HepG2 (cell line): ENCODE data around the gene MED25. TPM values are rescaled to one million over a fixed set of nuclear protein-coding genes. Genes with fewer than 3 reads are reported as not detected.

Experiments
- CBX5 ChIP-seq: sonication (generic); formaldehyde crosslinking; IDR thresholded peaks from 2 replicates; pipeline ENCODE4 v1.4.0; 2020; ENCODE audit warnings: missing genetic modification reagents, borderline replicate concordance
- GABPB1 ChIP-seq: IDR thresholded peaks from 2 replicates; pipeline ENCODE4 v1.6.1; 2016; ENCODE audit warnings: mild to moderate bottlenecking, missing genetic modification reagents, moderate library complexity, missing compliant biosample characterization
- GZF1 ChIP-seq: sonication (generic); formaldehyde crosslinking; IDR thresholded peaks from 2 replicates; pipeline ENCODE4 v1.5.1; 2020; ENCODE audit warnings: mild to moderate bottlenecking, missing genetic modification reagents
- HHEX ChIP-seq: IDR thresholded peaks from 2 replicates; pipeline ENCODE4 v1.6.1; 2016; ENCODE audit warnings: control low read depth
- IKZF4 ChIP-seq: sonication (generic); formaldehyde crosslinking; IDR thresholded peaks from 2 replicates; pipeline ENCODE4 v1.5.1; 2020; ENCODE audit warnings: borderline replicate concordance, mild to moderate bottlenecking, low read depth, missing genetic modification reagents; ENCODE audit errors: not compliant biosample characterization
- SMAD3 ChIP-seq: sonication (generic); formaldehyde crosslinking; IDR thresholded peaks from 2 replicates; pipeline ENCODE4 v1.4.0; 2020; ENCODE audit warnings: missing genetic modification reagents
- ZFP82 ChIP-seq: sonication (generic); formaldehyde crosslinking; IDR thresholded peaks from 2 replicates; pipeline ENCODE4 v1.5.1; 2020; ENCODE audit warnings: mild to moderate bottlenecking, missing genetic modification reagents, borderline replicate concordance
- ZNF143 ChIP-seq: sonication (generic); formaldehyde crosslinking; IDR thresholded peaks from 2 replicates; pipeline ENCODE4 v1.4.0; 2020; ENCODE audit warnings: missing genetic modification reagents
- ZNF207 ChIP-seq: fragments of 450-650 bp; IDR thresholded peaks from 2 replicates; pipeline ENCODE4 v1.6.1; 2016; ENCODE audit warnings: antibody characterized with exemption, borderline replicate concordance
- ZNF33A ChIP-seq: sonication (generic); formaldehyde crosslinking; IDR thresholded peaks from 2 replicates; pipeline ENCODE4 v1.5.1; 2020; ENCODE audit warnings: missing genetic modification reagents, mild to moderate bottlenecking, moderate library complexity, borderline replicate concordance
- ZNF572 ChIP-seq: sonication (generic); formaldehyde crosslinking; IDR thresholded peaks from 2 replicates; pipeline ENCODE4 v1.5.1; 2020; ENCODE audit warnings: mild to moderate bottlenecking, missing genetic modification reagents
- ZNF652 ChIP-seq: IDR thresholded peaks from 2 replicates; pipeline ENCODE4 v1.6.1; 2016; ENCODE audit warnings: low read depth, borderline replicate concordance
- ZNF703 ChIP-seq: sonication (generic); formaldehyde crosslinking; IDR thresholded peaks from 2 replicates; pipeline ENCODE4 v1.5.1; 2020; ENCODE audit warnings: missing genetic modification reagents, mild to moderate bottlenecking, moderate library complexity, borderline replicate concordance
- polyA plus RNA-seq, 8 experiments: library from polyadenylated mRNA; depleted of rRNA in 3 of 8; stranded (reverse) in 7 of 8; unstranded in 1 of 8; fragments of >200 nt; fragmentation: Illumina TruSeq in 4 of 8; extraction: Trizol in 4 of 8; gene quantifications; 2 replicates each; pipeline versions ENCODE4 v1.2.1 to v1.2.3, GENCODE V29; 2011 to 2016; ENCODE audit warnings: low read depth in 4 of 8, missing spikeins in 1 of 8, mixed read lengths in 1 of 8; ENCODE audit not compliant: insufficient read depth in 1 of 8
- total RNA-seq, 5 experiments: library from RNA; depleted of rRNA; stranded (reverse); fragments of >200 nt; fragmentation: Illumina TruSeq; extraction: Trizol; gene quantifications; 2 replicates each; pipeline ENCODE4 v1.2.3, GENCODE V29; 2016; ENCODE audit warnings: low read depth in 1 of 5
- TF ChIP-seq, protein P1 (sequence below): sonication (generic); formaldehyde crosslinking; IDR thresholded peaks from 2 replicates; pipeline ENCODE4 v1.4.0; 2020; ENCODE audit warnings: missing genetic modification reagents, borderline replicate concordance
- TF ChIP-seq, protein P2 (sequence below): sonication (generic); formaldehyde crosslinking; IDR thresholded peaks from 2 replicates; pipeline ENCODE4 v1.4.0; 2020; ENCODE audit warnings: missing genetic modification reagents
- TF ChIP-seq, protein P3 (sequence below): sonication (generic); formaldehyde crosslinking; IDR thresholded peaks from 2 replicates; pipeline ENCODE4 v1.5.1; 2020; ENCODE audit warnings: mild to moderate bottlenecking, moderate library complexity, missing genetic modification reagents
- TF ChIP-seq, protein P4 (sequence below): sonication (generic); formaldehyde crosslinking; conservative IDR thresholded peaks from 2 replicates; pipeline ENCODE4 v1.5.0; 2020; ENCODE audit warnings: missing genetic modification reagents
- TF ChIP-seq, protein P5 (sequence below): sonication (generic); formaldehyde crosslinking; IDR thresholded peaks from 2 replicates; pipeline ENCODE4; 2020; ENCODE audit warnings: missing genetic modification reagents, mild to moderate bottlenecking, borderline replicate concordance

Gene MED25
- total and polyA plus RNA-seq, 2 of the 13 experiments (the other 11 are each of a cell fraction or from before 2014, with no cell fraction given): 11.1 to 15.1 TPM

DNA sequence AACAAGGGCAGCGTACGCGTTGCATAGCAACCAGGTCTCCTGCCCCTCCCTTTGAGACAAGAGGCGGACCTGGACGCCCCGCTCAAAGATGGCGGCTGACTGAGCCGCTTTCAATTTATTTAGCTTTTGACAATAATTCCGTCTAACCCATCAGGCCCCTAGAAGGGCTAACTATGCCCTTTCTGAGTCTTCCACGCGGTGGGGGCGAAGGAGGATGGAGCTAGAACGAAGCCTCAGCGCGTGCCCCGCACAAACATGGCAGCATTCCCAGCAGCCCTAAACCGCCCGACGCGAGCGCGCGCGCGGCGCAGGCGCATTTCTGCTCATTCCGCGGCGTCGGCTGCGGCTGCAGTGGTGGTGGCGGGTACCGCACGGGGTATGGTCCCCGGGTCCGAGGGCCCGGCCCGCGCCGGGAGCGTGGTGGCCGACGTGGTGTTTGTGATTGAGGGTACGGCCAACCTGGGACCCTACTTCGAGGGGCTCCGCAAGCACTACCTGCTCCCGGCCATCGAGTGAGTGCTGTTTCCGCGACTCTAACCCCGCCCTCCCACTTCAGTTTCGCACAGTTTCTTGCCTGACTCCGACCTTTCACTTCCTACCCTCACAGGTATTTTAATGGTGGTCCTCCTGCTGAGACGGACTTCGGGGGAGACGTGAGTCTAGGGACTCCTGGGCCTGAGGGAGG is at the start of gene MED25 (continued):
- TF ChIP-seq, protein P1, sequence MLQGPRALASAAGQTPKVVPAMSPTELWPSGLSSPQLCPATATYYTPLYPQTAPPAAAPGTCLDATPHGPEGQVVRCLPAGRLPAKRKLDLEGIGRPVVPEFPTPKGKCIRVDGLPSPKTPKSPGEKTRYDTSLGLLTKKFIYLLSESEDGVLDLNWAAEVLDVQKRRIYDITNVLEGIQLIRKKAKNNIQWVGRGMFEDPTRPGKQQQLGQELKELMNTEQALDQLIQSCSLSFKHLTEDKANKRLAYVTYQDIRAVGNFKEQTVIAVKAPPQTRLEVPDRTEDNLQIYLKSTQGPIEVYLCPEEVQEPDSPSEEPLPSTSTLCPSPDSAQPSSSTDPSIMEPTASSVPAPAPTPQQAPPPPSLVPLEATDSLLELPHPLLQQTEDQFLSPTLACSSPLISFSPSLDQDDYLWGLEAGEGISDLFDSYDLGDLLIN (CRISPR knock-in tag): no peak
- TF ChIP-seq, protein P2, sequence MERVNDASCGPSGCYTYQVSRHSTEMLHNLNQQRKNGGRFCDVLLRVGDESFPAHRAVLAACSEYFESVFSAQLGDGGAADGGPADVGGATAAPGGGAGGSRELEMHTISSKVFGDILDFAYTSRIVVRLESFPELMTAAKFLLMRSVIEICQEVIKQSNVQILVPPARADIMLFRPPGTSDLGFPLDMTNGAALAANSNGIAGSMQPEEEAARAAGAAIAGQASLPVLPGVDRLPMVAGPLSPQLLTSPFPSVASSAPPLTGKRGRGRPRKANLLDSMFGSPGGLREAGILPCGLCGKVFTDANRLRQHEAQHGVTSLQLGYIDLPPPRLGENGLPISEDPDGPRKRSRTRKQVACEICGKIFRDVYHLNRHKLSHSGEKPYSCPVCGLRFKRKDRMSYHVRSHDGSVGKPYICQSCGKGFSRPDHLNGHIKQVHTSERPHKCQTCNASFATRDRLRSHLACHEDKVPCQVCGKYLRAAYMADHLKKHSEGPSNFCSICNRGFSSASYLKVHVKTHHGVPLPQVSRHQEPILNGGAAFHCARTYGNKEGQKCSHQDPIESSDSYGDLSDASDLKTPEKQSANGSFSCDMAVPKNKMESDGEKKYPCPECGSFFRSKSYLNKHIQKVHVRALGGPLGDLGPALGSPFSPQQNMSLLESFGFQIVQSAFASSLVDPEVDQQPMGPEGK (CRISPR knock-in tag): no peak; the same call in 1 of the 2 replicates
- TF ChIP-seq ZNF703 (CRISPR knock-in tag) (no peak), CBX5 (CRISPR knock-in tag) (no peak), IKZF4 (CRISPR knock-in tag) (peak; percentile 25), ZNF143 (peak; percentile 91), ZNF572 (CRISPR knock-in tag) (no peak), ZNF33A (CRISPR knock-in tag) (no peak), ZFP82 (CRISPR knock-in tag) (0 out of 2 replicates have a peak, but pooled peaks have one; percentile 32), GABPB1 (CRISPR knock-in tag) (peak; percentile 82), HHEX (no peak), GZF1 (CRISPR knock-in tag) (0 out of 2 replicates have a peak, but pooled peaks have one; percentile 56), SMAD3 (CRISPR knock-in tag) (peak; percentile 68; the same call in 1 of the 2 replicates), ZNF207 (no peak), ZNF652 (CRISPR knock-in tag) (no peak)
- TF ChIP-seq, protein P3, sequence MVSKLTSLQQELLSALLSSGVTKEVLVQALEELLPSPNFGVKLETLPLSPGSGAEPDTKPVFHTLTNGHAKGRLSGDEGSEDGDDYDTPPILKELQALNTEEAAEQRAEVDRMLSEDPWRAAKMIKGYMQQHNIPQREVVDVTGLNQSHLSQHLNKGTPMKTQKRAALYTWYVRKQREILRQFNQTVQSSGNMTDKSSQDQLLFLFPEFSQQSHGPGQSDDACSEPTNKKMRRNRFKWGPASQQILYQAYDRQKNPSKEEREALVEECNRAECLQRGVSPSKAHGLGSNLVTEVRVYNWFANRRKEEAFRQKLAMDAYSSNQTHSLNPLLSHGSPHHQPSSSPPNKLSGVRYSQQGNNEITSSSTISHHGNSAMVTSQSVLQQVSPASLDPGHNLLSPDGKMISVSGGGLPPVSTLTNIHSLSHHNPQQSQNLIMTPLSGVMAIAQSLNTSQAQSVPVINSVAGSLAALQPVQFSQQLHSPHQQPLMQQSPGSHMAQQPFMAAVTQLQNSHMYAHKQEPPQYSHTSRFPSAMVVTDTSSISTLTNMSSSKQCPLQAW (CRISPR knock-in tag): peak; percentile 66; the same call in 1 of the 2 replicates
- TF ChIP-seq, protein P4, sequence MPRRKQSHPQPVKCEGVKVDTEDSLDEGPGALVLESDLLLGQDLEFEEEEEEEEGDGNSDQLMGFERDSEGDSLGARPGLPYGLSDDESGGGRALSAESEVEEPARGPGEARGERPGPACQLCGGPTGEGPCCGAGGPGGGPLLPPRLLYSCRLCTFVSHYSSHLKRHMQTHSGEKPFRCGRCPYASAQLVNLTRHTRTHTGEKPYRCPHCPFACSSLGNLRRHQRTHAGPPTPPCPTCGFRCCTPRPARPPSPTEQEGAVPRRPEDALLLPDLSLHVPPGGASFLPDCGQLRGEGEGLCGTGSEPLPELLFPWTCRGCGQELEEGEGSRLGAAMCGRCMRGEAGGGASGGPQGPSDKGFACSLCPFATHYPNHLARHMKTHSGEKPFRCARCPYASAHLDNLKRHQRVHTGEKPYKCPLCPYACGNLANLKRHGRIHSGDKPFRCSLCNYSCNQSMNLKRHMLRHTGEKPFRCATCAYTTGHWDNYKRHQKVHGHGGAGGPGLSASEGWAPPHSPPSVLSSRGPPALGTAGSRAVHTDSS (CRISPR knock-in tag): no peak
- TF ChIP-seq, protein P5, sequence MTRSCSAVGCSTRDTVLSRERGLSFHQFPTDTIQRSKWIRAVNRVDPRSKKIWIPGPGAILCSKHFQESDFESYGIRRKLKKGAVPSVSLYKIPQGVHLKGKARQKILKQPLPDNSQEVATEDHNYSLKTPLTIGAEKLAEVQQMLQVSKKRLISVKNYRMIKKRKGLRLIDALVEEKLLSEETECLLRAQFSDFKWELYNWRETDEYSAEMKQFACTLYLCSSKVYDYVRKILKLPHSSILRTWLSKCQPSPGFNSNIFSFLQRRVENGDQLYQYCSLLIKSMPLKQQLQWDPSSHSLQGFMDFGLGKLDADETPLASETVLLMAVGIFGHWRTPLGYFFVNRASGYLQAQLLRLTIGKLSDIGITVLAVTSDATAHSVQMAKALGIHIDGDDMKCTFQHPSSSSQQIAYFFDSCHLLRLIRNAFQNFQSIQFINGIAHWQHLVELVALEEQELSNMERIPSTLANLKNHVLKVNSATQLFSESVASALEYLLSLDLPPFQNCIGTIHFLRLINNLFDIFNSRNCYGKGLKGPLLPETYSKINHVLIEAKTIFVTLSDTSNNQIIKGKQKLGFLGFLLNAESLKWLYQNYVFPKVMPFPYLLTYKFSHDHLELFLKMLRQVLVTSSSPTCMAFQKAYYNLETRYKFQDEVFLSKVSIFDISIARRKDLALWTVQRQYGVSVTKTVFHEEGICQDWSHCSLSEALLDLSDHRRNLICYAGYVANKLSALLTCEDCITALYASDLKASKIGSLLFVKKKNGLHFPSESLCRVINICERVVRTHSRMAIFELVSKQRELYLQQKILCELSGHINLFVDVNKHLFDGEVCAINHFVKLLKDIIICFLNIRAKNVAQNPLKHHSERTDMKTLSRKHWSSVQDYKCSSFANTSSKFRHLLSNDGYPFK: peak; percentile 98
